ENCODE data around the gene DHX8. TPM values are rescaled to one million over a fixed set of nuclear protein-coding genes. Genes with fewer than 3 reads are reported as not detected.

Gene DHX8
- total RNA-seq, 2 experiments from 2014 or later: 48.6 to 56.7 TPM

DNA sequence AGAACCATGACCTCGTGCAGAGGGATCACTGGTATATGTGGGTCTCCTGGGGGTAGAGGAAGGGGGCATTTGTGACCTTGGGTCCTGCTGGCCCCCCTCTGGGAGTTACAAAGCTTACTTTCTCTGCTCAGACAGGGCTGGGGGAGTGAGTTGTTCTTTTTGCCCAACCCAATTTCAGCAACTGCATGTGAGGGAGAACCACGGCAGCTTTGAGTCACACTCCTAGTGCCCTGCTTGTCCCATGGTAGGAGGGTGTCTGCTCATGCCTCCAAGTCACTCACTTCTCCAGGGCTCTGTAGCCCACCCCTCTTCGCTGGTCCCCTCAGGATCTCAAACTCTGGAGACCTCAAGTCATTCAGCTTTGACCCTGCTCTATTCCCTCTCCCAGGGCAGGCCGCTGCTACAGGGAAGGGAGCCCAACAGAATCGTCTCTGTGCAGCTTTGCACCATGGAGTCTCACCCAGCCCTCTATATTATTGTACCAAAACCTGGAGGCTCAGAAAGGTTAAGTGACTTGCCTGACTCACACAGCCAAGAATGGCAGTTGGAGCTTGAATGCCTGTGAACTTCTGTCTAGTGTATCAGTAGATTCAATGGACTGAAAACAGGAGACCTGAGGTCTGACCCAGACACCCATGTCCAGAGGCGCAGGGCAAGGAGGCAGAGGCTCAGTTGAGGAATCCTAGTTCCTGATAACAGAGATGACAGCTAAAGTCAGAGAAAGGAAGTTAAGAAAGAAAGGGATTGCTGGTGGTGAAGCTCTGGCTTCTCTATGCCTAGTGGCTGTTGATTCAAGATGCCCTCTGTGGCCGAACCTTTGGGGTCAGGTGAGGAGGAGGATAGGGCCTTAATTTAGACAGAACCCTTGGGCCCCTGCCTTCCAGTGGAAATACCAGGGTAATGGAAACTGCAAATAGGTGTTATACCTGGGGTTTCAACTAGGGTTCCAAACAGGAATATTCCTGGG lies 77.0 kb downstream of the DHX8 start:
- no peak for DNase-seq
- Mint-ChIP-seq H3K4me1 (peaks cover 21% of the 10 kb centered on the region), H3K4me3 (no peak overlapping the region), H3K27ac (no peak overlapping the region), H3K36me3 (peaks cover 1% of the 10 kb centered on the region), H3K27me3 (peaks cover 35% of the 10 kb centered on the region), H3K9me3 (no peaks in the 10 kb centered on the region)

DNA sequence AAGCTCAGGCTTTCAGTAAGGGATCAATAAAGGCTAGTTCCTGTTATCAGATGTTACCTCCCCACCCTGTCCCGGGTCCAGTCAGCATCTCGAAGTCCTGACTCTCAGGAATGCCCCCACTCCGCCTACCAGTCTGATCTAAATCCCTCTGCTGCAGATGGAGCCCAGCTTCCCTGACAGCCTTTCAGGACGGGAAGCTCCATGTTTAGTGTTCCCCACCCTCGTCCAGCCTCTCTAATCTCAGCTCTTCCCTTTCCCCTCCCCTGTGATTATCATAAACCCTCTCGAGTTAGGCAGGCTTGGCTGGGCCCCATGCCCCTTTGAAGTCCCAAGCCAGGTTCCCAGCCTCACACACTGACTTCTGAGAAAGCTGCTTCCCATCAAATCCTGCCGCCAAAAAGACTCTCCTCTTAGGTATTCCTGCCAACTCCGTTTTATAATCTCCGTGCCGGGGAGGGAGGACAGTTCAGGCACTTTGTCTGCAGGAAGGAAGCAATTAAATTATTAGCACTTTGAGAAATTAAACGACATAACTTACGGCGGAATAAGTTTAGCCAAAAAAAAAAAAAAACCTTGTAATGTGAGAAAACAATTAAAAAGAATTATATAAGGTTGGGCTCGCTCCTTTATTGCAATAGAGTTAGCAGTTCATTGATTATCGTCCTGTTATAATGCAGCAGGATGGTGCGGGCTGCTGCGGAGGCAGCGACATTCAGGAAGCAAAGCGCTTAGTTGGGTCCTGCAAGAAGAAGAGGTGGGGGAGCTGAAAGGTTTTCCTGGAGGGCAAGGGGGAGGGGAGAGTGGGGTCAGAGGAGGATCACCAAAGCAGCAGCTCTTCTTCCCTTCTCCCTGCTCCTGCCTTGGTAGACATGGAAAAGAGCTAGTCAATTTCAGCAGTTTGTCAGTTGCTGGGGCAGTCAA lies 79.2 kb downstream of the DHX8 start:
- Mint-ChIP-seq H3K4me3 (no peak overlapping the region), H3K27ac (no peak overlapping the region)
- no peak for DNase-seq

DNA sequence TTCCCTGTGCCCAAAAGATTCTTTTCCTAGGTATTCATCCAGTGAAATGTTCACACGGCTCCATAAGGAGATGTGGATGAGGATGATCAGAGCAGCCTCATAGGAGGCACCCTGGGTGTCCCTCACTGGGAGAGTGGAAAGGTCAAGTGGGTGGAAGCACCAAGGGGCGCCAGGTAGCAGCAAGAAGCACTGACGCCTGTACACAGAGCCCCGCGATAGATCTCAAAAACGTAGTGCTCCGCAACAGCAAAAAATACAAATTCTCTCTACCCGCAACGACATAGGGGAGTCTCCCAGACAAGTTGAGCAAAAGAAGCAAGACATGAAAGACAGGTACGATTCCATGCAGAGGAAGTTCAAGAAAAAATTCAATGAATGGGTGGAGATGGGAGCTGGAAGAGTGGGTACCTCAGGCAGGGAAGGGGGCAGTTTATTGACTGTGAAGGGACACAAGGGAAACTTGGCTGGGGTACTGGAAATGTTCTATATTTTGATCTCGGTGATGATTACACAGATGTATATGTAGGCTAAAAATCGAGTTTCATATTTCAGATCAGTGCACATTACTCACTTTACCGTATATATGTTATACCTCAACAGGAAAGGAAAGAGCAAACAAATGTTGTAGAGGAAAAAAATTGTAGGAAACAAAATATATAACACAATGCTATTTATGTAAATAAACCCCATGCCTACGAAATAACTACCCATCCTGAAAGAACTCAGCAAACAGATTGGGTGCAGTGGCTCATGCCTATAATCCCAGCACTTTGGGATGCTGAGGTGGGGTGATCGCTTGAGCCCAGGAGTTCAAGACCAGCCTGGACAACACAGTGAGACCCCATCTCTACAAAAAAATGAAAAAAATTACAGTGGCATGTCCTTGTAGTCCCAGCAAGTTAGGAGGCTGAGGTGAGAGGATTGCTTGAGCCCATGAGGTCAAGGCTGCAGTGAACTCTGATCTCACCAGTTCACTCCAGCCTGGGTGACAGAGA lies 80.1 kb downstream of the DHX8 start:
- no peaks in the 10 kb centered on the region for H3K9me3 Mint-ChIP-seq
- no peaks in the 10 kb centered on the region for H3K36me3 Mint-ChIP-seq
- H3K4me1 Mint-ChIP-seq: peaks cover 16% of the 10 kb centered on the region
- H3K27ac Mint-ChIP-seq: no peak overlapping the region
- no peak for DNase-seq
- H3K4me3 Mint-ChIP-seq: no peak overlapping the region
- peaks cover 35% of the 10 kb centered on the region for H3K27me3 Mint-ChIP-seq

More for the DNA sequence above, 79.2 kb downstream of the DHX8 start:
- peaks cover 1% of the 10 kb centered on the region for H3K36me3 Mint-ChIP-seq
- H3K4me1 Mint-ChIP-seq: peaks cover 16% of the 10 kb centered on the region
- H3K9me3 Mint-ChIP-seq: no peaks in the 10 kb centered on the region
- H3K27me3 Mint-ChIP-seq: peaks cover 35% of the 10 kb centered on the region

DNA sequence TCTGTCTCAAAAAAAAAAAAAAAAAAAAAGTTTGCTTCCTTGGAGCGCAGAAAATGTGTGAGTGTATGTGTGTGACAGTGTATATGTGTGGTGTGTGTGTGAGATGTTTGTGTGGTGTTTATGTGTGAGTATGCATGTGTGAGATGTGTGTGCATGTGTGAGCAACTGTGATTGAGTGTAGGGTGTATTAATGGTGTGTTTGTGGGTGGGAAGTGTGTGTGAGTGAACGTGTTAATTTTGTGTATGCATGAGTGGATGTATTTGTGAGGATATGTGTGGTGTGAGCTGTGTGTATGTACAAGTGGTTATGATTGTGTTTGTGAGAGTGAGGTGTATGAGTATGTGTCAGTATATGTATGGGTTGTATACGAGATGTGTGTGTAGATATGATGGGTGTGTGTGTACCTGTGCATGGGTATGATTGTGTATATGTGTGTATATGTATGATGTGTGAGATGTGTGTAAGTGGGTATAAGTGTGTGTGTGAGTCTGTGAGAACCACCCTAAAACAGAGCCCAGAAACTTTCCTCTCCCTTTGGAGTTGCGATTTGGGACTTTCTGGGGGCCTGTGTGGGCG lies 84.8 kb downstream of the DHX8 start:
- Mint-ChIP-seq H3K36me3 (no peaks in the 10 kb centered on the region), H3K27ac (no peak overlapping the region), H3K4me3 (no peak overlapping the region), H3K9me3 (no peaks in the 10 kb centered on the region), H3K4me1 (no peaks in the 10 kb centered on the region), H3K27me3 (peaks cover 8% of the 10 kb centered on the region)
- no peak for DNase-seq

DNA sequence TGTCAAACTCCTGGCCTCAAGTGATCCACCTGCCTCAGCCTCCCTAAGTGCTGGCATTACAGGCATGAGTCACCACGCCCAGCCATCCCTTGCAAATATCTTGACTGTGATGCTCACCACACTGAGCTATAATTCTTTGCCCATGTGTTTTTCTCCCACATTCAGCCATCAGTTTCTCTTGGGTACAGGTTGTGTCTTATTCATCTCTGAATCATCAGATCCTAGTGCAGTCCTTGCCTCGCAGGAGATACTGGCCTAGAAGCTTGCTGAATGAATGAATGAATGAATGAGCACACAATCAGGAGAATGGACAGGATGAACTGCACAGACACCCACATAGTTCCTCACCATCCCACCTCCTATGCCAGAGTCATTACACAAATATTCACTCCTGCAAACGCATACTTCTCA lies 86.7 kb downstream of the DHX8 start:
- no peak for DNase-seq
- Mint-ChIP-seq H3K4me1 (no peaks in the 10 kb centered on the region), H3K9me3 (no peaks in the 10 kb centered on the region), H3K27me3 (no peaks in the 10 kb centered on the region), H3K4me3 (no peak overlapping the region), H3K27ac (no peak overlapping the region), H3K36me3 (no peaks in the 10 kb centered on the region)

DNA sequence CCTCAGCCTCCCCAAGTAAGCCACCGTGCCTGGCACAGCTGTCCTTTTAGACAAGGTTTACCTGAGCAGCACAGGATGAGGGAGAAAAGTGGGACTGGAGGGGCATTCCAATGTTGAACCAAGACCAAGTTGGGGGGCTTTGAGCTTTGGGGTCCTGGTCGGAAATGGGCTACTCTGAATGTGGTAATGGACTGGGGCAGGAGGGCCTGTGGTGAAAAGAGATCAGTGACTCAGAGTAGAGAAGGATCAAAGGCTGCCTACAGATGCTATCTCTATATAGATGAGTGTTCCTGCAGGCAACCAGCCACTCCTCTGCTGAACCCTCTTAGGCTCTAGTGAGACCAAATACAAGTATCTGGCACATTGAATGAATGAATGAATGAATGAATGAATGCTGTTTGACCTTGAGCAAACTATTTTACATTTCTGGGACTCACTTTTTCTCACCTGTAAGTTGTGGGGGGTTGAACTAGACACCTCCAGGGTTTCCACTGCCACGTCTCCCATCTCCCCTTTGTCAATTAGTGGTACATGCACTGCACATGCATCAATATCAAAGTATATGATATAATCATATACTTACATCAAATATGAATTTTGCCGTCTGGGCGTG lies 88.7 kb downstream of the DHX8 start:
- no peaks in the 10 kb centered on the region for H3K36me3 Mint-ChIP-seq
- H3K4me3 Mint-ChIP-seq: no peak overlapping the region
- H3K4me1 Mint-ChIP-seq: no peaks in the 10 kb centered on the region
- peaks cover 3% of the 10 kb centered on the region for H3K27me3 Mint-ChIP-seq
- H3K27ac Mint-ChIP-seq: no peak overlapping the region
- DNase-seq: no peak
- H3K9me3 Mint-ChIP-seq: no peaks in the 10 kb centered on the region

DNA sequence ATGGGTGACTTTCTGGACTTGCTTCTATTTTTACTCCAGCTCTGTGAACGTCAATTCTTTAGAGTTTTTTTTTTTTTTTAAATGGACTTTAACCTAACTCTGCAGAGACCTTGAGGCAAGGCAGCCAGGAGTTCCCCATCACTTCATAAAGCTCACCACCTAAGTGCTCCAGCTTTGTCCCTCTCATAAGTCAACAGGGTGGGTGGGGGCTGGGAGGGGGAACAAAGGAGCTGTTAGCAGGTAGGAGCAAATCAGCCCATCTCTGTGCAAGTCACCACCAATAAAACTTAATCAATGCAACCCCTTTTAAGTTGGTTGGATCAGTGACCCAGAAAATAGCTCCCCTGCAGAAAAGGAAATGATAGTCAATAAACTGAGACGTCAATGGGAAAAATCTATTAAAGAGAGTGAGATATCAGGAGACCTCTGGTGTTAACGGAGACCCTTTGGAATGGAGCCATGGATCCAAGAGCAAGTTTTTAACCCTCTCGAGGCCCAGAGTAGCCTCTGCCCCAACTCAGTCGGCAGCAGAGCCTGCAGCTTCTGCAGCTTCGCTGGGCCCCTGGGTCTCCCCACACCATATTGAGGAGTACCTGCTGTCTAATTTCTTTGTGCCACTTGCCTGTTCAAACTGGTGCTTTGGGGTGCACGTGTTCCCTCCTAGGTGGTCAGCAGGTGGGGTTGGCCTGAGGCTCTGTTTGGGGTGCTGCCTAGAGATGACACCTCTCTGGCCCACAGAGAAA lies 90.0 kb downstream of the DHX8 start:
- DNase-seq: no peak
- Mint-ChIP-seq H3K27ac (no peak overlapping the region), H3K4me1 (peaks cover 5% of the 10 kb centered on the region), H3K27me3 (peaks cover 3% of the 10 kb centered on the region), H3K9me3 (no peaks in the 10 kb centered on the region), H3K4me3 (no peak overlapping the region), H3K36me3 (no peaks in the 10 kb centered on the region)

DNA sequence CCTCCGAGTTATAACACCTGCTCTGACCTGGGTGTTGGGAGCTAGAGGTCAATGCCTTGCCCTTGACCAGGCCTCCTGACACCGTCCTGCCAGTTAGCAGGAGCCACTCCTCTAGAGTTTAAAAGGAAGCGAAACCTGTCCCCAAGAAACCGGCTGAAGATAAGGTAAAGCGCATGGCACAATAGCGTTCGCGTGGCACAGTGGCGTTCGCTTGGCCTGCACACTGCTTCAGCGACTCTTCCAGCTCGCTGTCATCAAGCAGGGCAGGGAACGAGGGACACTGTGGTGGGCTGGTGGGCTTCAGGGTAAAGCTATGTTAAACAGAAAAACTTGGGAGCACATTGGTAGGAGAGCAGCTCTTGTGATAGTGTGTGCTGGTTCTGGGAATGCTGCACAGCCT lies 90.6 kb downstream of the DHX8 start:
- no peak overlapping the region for H3K27ac Mint-ChIP-seq
- peaks cover 3% of the 10 kb centered on the region for H3K27me3 Mint-ChIP-seq
- H3K4me3 Mint-ChIP-seq: no peak overlapping the region
- peaks cover 11% of the 10 kb centered on the region for H3K4me1 Mint-ChIP-seq
- DNase-seq: no peak
- H3K36me3 Mint-ChIP-seq: no peaks in the 10 kb centered on the region
- H3K9me3 Mint-ChIP-seq: no peaks in the 10 kb centered on the region

DNA sequence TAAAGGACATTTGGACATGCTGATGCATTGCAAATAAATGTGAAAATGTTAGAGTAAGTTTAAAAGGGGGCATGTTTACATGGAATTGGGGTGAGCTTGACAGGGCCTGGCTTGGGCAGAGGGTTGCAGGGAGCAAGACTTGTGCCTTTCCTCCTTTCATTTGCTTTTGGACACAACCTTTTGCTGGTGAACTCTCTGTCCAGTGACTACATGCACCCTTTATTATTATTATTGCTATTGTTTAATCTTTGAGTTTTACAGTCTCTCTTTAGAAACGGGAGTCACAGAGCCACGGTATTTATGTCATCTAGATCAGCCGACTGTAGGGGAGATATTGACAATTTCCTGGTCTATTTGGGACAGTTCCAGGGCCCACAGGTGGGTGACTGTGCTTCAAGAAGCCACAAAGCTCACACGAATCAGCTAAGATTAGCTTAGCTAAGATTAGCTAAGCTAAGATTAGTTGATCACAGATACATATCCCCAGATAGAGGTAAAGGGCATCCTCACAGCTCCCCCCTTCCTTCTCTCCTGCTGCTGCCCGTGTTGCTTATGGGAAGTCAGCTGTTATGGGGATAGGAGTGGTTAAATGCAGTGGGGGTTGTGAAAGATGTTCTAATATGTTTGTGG lies 91.2 kb downstream of the DHX8 start:
- no peak for DNase-seq
- Mint-ChIP-seq H3K27ac (no peak overlapping the region), H3K36me3 (no peaks in the 10 kb centered on the region), H3K4me1 (peaks cover 14% of the 10 kb centered on the region), H3K4me3 (no peak overlapping the region), H3K9me3 (no peaks in the 10 kb centered on the region), H3K27me3 (peaks cover 3% of the 10 kb centered on the region)

Other genes with a start within 250 kb of the DHX8 start
- gene RNU2-1, start 250.0 kb upstream of the DHX8 start, total RNA-seq: 1,000 to 10,000 TPM; 3,764 to 4,468 TPM
- 1 to 10 TPM; 2.5 to 3.6 TPM for gene ARL4D, start 85.0 kb upstream of the DHX8 start, total RNA-seq
- gene ETV4, start 62.4 kb downstream of the DHX8 start, total RNA-seq: 1 to 10 TPM; 7.5 to 7.8 TPM
- under 1 TPM; 0.14 to 0.25 TPM for gene MEOX1, start 177.9 kb downstream of the DHX8 start, total RNA-seq

All from activated naive CD8-positive, alpha-beta T cell treated with anti-CD3 and anti-CD28 coated beads for 36 hours (primary cell).